Loucy (cell line): ENCODE results near the gene ABCG1.

Experiments
- CTCF ChIP-seq: fragments of 200-600 bp; sonication (generic); conservative IDR thresholded peaks from 2 replicates; pipeline ENCODE4 v1.5.1; 2014; ENCODE audit warnings: mild to moderate bottlenecking, antibody characterized with exemption, low read length
- EZH2phosphoT487 ChIP-seq: fragments of 200-600 bp; IDR thresholded peaks from 2 replicates; pipeline ENCODE4 v1.6.1; 2018; ENCODE audit warnings: antibody characterized with exemption, mild to moderate bottlenecking, moderate library complexity, borderline replicate concordance

DNA sequence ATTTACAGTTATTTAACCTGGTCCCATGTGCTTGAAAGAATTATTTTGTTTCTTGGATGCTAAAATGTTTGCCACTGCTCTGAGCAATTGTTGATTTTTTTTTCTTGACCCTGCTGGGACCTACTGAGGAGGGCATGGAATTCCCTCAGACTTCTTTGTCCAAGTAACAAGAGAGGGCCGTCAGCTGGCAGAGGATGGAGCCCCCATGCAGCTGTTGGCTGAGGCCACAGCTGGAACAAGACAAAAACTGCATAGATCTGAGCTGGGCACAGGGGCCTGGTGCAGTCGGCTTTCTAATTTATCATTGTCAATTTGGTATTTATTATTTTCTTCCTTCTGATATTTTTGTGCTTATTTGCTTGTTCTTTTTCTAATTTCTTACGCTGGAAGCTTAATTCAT, 39.6 kb upstream of the ABCG1 start:
- no peak for TF ChIP-seq CTCF
- TF ChIP-seq EZH2phosphoT487, result no peak
